ENCODE data around the gene OLFML2A. TPM values are rescaled to one million over a fixed set of nuclear protein-coding genes. Genes with fewer than 3 reads are reported as not detected.

The OLFML2A gene
- total and polyA plus RNA-seq, 2 experiments from 2014 or later: 0.11 to 0.14 TPM

DNA sequence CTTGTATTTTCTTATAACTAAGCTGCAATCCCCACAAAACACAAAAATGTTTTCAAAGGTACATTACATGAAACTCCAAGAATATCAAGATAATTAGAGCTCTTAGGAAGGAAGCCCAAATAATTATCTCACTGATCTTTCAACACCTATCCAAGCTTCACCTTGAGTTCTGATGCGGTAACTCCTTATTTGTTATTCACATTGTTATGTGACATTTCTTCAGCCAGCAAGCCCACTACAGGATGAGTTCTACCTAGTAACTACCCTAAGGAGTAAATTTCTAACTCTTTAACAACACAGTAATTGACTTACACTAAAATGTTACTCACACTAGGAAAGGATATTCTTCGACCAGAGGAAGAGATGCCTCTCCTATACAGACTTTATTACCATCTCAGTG lies 15.7 kb upstream of the OLFML2A start:
- H2AFZ ChIP-seq: no peak overlapping the region
- no peak overlapping the region for H3K27ac ChIP-seq
- no peaks in the 10 kb centered on the region for H3K9me2 ChIP-seq (ENCODE audit: insufficient read depth)
- H3K36me3 ChIP-seq (ENCODE audit: low read depth): no peaks in the 10 kb centered on the region
- no peak for DNase-seq
- peaks cover 73% of the 10 kb centered on the region for H3K27me3 ChIP-seq (replicated peaks; ENCODE audit: insufficient read depth)
- no peaks in the 10 kb centered on the region for H4K20me1 ChIP-seq (ENCODE audit: insufficient read depth)
- in situ Hi-C loops (cut with MboI): no loop called here
- TF ChIP-seq EZH2 (IDR thresholded peaks at IDR 0.05; ENCODE audit: insufficient read depth, poor library complexity, severe bottlenecking): no peak
- no peak for TF ChIP-seq EZH2phosphoT487 (IDR thresholded peaks at IDR 0.05; ENCODE audit: insufficient read depth, low read depth)
- 0 out of 2 replicates have a peak, but pooled peaks cover 6% of the 10 kb centered on the region for H3K4me1 ChIP-seq (ENCODE audit: insufficient read depth)
- WGBS, 2 experiments (ENCODE audit: low coverage in 1 of 2, low lambda C conversion rate in 2 of 2, missing lambda C conversion rate in 2 of 2): 73 to 75% methylated on average over 2 of the region's 2 CpGs
- H3K4me2 ChIP-seq (ENCODE audit: unreplicated experiment): no peak overlapping the region
- no peak overlapping the region for H3K9ac ChIP-seq
- no peaks in the 10 kb centered on the region for H3K79me2 ChIP-seq (ENCODE audit: insufficient read depth)
- H3K4me3 ChIP-seq: no peak overlapping the region
- H3F3A ChIP-seq (ENCODE audit: insufficient read depth): no peaks in the 10 kb centered on the region
- no peaks in the 10 kb centered on the region for H3K9me3 ChIP-seq (ENCODE audit: low read depth)

DNA sequence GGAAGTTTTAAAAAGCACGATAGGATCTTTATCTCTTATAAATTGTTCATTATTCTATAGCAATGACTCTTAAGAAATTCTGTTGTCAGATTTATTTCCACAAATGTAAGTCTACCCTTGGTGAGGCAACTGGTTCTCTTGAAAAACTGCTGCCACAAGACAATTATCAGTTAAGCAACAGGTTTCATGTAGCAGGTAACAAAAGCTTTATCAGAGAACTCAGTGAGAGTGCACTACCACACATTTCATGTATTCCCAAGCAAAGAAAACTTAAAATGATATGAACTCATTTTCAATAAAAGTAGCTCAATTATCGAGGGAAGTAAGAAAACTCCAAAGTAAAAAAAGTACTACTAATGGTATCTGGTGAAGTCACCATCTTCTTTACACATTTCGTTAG lies 15.2 kb upstream of the OLFML2A start:
- TF ChIP-seq EZH2 (IDR thresholded peaks at IDR 0.05; ENCODE audit: insufficient read depth, poor library complexity, severe bottlenecking) (no peak), EZH2phosphoT487 (IDR thresholded peaks at IDR 0.05; ENCODE audit: insufficient read depth, low read depth) (no peak)
- Histone ChIP-seq H3K27ac (no peak overlapping the region), H3K27me3 (replicated peaks; ENCODE audit: insufficient read depth) (peaks cover 73% of the 10 kb centered on the region), H2AFZ (no peak overlapping the region), H3K36me3 (ENCODE audit: low read depth) (no peaks in the 10 kb centered on the region), H3K9ac (no peak overlapping the region), H3K79me2 (ENCODE audit: insufficient read depth) (no peaks in the 10 kb centered on the region), H4K20me1 (ENCODE audit: insufficient read depth) (no peaks in the 10 kb centered on the region), H3K4me3 (no peak overlapping the region), H3K4me2 (ENCODE audit: unreplicated experiment) (no peak overlapping the region), H3K9me2 (ENCODE audit: insufficient read depth) (no peaks in the 10 kb centered on the region), H3F3A (ENCODE audit: insufficient read depth) (no peaks in the 10 kb centered on the region), H3K9me3 (ENCODE audit: low read depth) (no peaks in the 10 kb centered on the region), H3K4me1 (ENCODE audit: insufficient read depth) (0 out of 2 replicates have a peak, but pooled peaks cover 6% of the 10 kb centered on the region)
- no peak for DNase-seq
- in situ Hi-C loops (cut with MboI): no loop called here
- 65 to 73% methylated on average over 3 of the region's 3 CpGs for WGBS, 2 experiments (ENCODE audit: low coverage in 1 of 2, low lambda C conversion rate in 2 of 2, missing lambda C conversion rate in 2 of 2)

GRCh38 chr9:124762633-124763032 lies 14.3 kb upstream of the OLFML2A start:
- Histone ChIP-seq H4K20me1 (ENCODE audit: insufficient read depth) (no peaks in the 10 kb centered on the region), H3K27me3 (replicated peaks; ENCODE audit: insufficient read depth) (peaks cover 73% of the 10 kb centered on the region), H3K9me2 (ENCODE audit: insufficient read depth) (no peaks in the 10 kb centered on the region), H3K79me2 (ENCODE audit: insufficient read depth) (no peaks in the 10 kb centered on the region), H3K4me3 (no peak overlapping the region), H3K4me2 (ENCODE audit: unreplicated experiment) (no peak overlapping the region), H3K9me3 (ENCODE audit: low read depth) (no peaks in the 10 kb centered on the region), H3K4me1 (ENCODE audit: insufficient read depth) (0 out of 2 replicates have a peak, but pooled peaks cover 6% of the 10 kb centered on the region), H3F3A (ENCODE audit: insufficient read depth) (no peaks in the 10 kb centered on the region; the same call in 1 of the 2 replicates), H3K9ac (no peak overlapping the region), H3K27ac (no peak overlapping the region), H3K36me3 (ENCODE audit: low read depth) (no peaks in the 10 kb centered on the region), H2AFZ (no peak overlapping the region)
- 50 to 59% methylated on average over 3 of the region's 3 CpGs for WGBS, 2 experiments (ENCODE audit: low coverage in 1 of 2, low lambda C conversion rate in 2 of 2, missing lambda C conversion rate in 2 of 2)
- in situ Hi-C loops (cut with MboI): no loop called here
- DNase-seq: no peak
- TF ChIP-seq EZH2phosphoT487 (IDR thresholded peaks at IDR 0.05; ENCODE audit: insufficient read depth, low read depth) (no peak), EZH2 (IDR thresholded peaks at IDR 0.05; ENCODE audit: insufficient read depth, poor library complexity, severe bottlenecking) (no peak)

GRCh38 chr9:124764774-124765438 lies 12.0 kb upstream of the OLFML2A start:
- Histone ChIP-seq H3K4me3 (no peak overlapping the region), H2AFZ (no peak overlapping the region), H3K79me2 (ENCODE audit: insufficient read depth) (no peaks in the 10 kb centered on the region), H3K9ac (no peak overlapping the region), H4K20me1 (ENCODE audit: insufficient read depth) (no peaks in the 10 kb centered on the region), H3K4me1 (ENCODE audit: insufficient read depth) (no peaks in the 10 kb centered on the region), H3F3A (ENCODE audit: insufficient read depth) (no peaks in the 10 kb centered on the region; the same call in 1 of the 2 replicates), H3K9me3 (ENCODE audit: low read depth) (no peaks in the 10 kb centered on the region), H3K9me2 (ENCODE audit: insufficient read depth) (no peaks in the 10 kb centered on the region), H3K27ac (no peak overlapping the region), H3K4me2 (ENCODE audit: unreplicated experiment) (no peak overlapping the region), H3K36me3 (ENCODE audit: low read depth) (no peaks in the 10 kb centered on the region), H3K27me3 (replicated peaks; ENCODE audit: insufficient read depth) (peaks cover 92% of the 10 kb centered on the region)
- TF ChIP-seq EZH2 (IDR thresholded peaks at IDR 0.05; ENCODE audit: insufficient read depth, poor library complexity, severe bottlenecking) (no peak), EZH2phosphoT487 (IDR thresholded peaks at IDR 0.05; ENCODE audit: insufficient read depth, low read depth) (no peak)
- peak; percentile 39 for DNase-seq
- in situ Hi-C loops (cut with MboI): no loop called here
- 71 to 74% methylated on average over 6 of the region's 6 CpGs for WGBS, 2 experiments (ENCODE audit: low coverage in 1 of 2, low lambda C conversion rate in 2 of 2, missing lambda C conversion rate in 2 of 2)
